GM19025 (cell line): Measurements from ENCODE around the gene RGS3.
"Not testable (repeated sequence)": the region's sequence is repeated elsewhere in the genome, so short reads cannot be mapped to it uniquely, and the experiment has no call there.

Experiments used
- ATAC-seq: cut with Tn5 transposase; IDR thresholded peaks from one replicate; pipeline ENCODE4 v1.9.1; 2021; ENCODE audit warnings: mild to moderate bottlenecking, low read depth, moderate library complexity; ENCODE audit not compliant: unreplicated experiment

The RGS3 gene

DNA sequence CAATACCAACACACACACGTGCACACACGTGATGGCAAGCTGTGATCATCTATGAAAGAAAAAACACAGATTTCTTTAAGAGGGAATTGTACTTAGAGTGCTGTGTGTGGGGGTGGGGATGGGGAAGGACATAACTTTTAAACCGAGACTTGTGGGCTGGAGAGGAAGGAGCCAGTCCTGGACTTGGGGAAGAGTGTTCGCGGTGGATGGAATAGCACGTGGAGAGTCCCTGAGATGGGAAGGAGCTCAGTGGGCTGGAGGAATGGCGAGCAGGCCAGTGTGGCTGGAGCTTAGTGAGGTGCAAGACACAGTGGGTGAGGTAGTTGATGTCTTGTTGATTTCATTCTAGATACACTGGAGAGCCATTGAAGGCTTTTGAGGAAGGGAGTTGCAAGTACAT is 78.5 kb downstream of the RGS3 start:
- no peak for ATAC-seq

GRCh38 chr9:113542741-113543140 is 79.2 kb downstream of the RGS3 start:
- ATAC-seq = no peak

DNA sequence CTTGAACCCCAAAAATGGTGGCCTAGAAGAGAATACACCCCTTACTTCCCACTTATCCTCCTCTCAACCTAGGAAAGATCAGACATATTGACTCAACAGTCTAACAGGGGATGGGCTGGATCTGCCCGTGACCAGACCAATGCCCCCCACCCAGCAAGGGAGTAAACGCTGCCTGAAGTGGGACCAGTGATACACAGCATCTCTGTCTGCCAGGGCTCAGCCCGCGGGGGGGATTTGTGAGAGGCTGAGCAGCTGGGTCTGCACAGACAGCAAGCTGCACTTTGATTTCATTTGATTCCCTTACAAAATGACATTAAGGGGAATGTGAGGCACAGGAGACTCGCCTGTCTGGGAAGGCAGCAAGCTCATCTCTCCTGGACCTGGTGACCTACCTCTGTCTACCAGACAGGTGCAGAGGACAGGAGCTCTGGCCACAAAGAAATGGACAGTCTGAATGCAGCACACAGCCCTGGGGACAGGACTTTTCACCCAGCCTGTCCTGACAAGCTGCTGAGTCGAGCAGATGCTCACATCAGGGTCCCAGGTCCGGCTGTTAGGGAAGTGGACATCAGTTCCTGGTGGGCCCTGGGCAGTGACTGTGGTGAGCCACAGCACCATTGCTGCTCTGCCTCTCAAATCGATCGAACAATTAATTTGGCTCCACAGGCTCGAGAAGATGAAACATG is 79.9 kb downstream of the RGS3 start:
- no peak for ATAC-seq

DNA sequence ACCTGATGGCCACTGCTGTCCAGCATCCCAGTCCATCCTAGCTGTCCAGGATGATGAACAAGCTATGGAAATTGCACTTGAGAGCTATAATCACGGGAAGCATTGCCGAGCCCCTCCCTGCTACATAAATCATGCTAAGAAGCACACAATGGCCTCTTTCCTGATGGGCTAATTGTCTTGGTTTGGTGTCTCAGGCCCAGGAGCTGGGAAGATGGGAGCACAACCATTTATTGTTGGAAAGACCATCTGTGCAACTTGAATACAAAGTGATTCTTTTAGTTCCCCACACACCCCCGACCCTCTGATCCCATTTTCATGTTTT is 80.4 kb downstream of the RGS3 start:
- ATAC-seq = no peak

DNA sequence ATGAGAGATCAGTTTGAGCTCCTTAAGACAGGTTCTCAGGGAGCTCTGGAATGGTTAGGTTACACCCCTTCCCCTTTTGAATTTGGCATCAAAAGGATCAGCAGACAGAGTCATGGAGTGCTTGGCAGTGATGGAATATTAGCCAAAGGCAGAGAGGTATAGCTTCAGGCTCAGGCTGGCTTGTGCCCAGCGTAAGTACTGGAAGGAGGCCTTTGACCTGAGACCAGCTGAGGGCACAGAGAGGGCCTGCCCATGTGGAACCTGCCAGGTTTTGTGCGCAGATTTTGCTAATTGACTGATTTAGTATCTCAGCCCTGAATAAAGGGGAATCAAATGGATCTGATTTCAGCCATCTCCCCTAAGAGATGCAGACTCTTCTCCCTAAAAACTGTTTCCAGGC is 81.5 kb downstream of the RGS3 start:
- no peak for ATAC-seq

- ATAC-seq = no peak
These were observed 83.0 kb downstream of the RGS3 start for GRCh38 chr9:113546566-113546965.

GRCh38 chr9:113547501-113547900 is 84.0 kb downstream of the RGS3 start:
- ATAC-seq = no peak

GRCh38 chr9:113548221-113549041 is 84.9 kb downstream of the RGS3 start:
- no peak for ATAC-seq

- not testable (repeated sequence) for ATAC-seq
These were observed 86.4 kb downstream of the RGS3 start for GRCh38 chr9:113549892-113550291.

GRCh38 chr9:113556877-113557593 is 93.5 kb downstream of the RGS3 start:
- ATAC-seq = no peak

GRCh38 chr9:113558632-113559502 is 95.3 kb downstream of the RGS3 start:
- ATAC-seq = no peak

- ATAC-seq = no peak
These were observed 96.6 kb downstream of the RGS3 start for GRCh38 chr9:113559834-113560800.

- ATAC-seq = no peak
These were observed 99.3 kb downstream of the RGS3 start for GRCh38 chr9:113562653-113563381.

GRCh38 chr9:113563826-113564497 is 100.4 kb downstream of the RGS3 start:
- no peak for ATAC-seq

GRCh38 chr9:113564498-113565237 is 101.1 kb downstream of the RGS3 start:
- ATAC-seq = no peak

DNA sequence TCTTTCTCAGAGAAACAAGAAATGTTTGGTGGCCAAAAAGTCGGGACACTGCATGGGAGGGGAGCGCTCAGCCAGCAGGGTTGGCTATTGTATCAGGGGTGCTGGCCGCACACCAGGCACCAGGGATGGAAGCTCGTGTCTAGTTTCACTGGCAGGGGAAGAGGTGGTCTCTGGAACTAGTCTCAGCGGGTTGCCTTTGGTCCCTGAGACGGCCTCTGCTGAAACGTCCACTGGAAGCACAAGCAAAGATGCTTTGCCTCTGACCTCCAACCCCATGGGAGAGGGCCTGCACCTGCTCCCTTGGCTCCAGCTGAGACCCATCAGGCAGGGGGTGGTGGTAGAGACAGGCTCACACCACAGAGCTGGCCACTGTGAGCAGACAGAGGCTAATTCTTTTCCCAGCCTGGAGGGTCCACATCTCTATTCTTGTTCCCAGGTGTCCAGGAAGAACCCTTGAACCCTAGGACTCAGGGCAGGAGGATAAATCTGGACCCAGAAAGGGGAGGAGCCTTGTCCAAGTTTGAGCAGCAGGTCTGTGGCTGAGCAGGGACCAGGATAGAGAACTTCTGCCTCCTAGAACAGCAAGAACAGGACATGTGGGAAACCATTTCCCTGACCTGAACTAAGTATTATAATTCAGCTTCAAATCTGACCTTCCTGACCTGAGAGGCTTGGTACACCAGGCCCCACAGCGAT is 102.6 kb downstream of the RGS3 start:
- no peak for ATAC-seq

GRCh38 chr9:113566712-113567071 is 103.2 kb downstream of the RGS3 start:
- ATAC-seq = no peak
